ENCODE measurements around the gene GLUD2. TPM values are rescaled to one million over a fixed set of nuclear protein-coding genes. Genes with fewer than 3 reads are reported as not detected.
"Not testable (repeated sequence)": the region's sequence is repeated elsewhere in the genome, so short reads cannot be mapped to it uniquely, and the experiment has no call there.

Gene GLUD2
- total RNA-seq, 6 experiments from 2014 or later = 3.2 to 8.5 (median 5.9) TPM

DNA sequence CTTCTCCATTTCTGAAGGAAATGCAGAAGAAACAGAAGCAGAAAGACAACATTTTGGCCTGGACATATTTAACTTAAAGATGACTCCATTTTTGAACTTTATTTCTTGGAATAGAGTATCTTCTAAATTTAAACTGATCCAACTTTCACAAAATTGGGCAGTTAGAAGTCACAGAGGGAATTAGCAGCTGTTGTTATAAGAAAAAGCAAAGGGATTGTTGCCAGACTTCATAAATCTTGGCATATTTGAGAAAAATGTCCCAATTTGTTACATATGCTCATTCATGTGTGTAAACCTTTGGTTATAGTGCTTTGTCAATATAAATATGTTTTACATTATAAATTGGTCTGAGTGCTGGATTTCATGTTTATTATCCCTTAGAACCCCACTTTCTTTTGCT lies 3.4 kb downstream of the GLUD2 start:
- no peak overlapping the region for H3K27ac ChIP-seq
- intact Hi-C loops (cut with DNase I) = no loop called here
- DNase-seq (no peak), ATAC-seq (no peak)
- no peaks in the 10 kb centered on the region for H3K9me3 ChIP-seq
- H3K36me3 ChIP-seq = no peaks in the 10 kb centered on the region
- TF ChIP-seq, protein P1, sequence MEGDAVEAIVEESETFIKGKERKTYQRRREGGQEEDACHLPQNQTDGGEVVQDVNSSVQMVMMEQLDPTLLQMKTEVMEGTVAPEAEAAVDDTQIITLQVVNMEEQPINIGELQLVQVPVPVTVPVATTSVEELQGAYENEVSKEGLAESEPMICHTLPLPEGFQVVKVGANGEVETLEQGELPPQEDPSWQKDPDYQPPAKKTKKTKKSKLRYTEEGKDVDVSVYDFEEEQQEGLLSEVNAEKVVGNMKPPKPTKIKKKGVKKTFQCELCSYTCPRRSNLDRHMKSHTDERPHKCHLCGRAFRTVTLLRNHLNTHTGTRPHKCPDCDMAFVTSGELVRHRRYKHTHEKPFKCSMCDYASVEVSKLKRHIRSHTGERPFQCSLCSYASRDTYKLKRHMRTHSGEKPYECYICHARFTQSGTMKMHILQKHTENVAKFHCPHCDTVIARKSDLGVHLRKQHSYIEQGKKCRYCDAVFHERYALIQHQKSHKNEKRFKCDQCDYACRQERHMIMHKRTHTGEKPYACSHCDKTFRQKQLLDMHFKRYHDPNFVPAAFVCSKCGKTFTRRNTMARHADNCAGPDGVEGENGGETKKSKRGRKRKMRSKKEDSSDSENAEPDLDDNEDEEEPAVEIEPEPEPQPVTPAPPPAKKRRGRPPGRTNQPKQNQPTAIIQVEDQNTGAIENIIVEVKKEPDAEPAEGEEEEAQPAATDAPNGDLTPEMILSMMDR (IDR thresholded peaks at IDR 0.05) = no peak
- TF ChIP-seq POLR2A (IDR thresholded peaks at IDR 0.05) = no peak
- H3K27me3 ChIP-seq = no peaks in the 10 kb centered on the region
- no peaks in the 10 kb centered on the region for H3K4me1 ChIP-seq
- no peak overlapping the region for H3K4me3 ChIP-seq

DNA sequence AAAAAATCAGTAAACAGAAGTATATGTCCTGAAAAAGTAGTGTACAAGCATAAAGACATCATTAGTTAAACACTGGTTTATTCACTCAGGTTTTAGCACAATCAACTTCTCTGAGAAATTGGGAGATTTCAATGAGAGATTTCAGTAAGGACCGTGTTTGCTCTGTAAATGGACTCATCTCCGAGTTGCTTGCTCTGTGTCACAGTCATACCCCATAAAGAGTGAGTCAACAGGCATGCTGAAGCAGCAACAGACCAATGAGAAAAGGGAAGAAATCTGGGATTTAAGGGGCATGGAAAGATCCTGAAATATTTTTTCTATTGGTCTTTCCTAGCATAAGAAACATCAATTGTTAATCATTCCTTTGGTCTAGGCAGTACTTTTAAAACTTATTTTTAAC lies 4.7 kb downstream of the GLUD2 start:
- DNase-seq (no peak), ATAC-seq (no peak)
- H3K27ac ChIP-seq = no peak overlapping the region
- no peaks in the 10 kb centered on the region for H3K9me3 ChIP-seq
- H3K27me3 ChIP-seq = no peaks in the 10 kb centered on the region
- no peaks in the 10 kb centered on the region for H3K36me3 ChIP-seq
- H3K4me3 ChIP-seq = no peak overlapping the region
- no peaks in the 10 kb centered on the region for H3K4me1 ChIP-seq
- intact Hi-C loops (cut with DNase I) = no loop called here
- TF ChIP-seq POLR2A (IDR thresholded peaks at IDR 0.05) = no peak
- TF ChIP-seq, protein P1 (IDR thresholded peaks at IDR 0.05) = no peak
- 49% methylated on average over 2 of the region's 2 CpGs for WGBS (ENCODE audit: insufficient coverage, low coverage, low lambda C conversion rate, missing lambda C conversion rate)

DNA sequence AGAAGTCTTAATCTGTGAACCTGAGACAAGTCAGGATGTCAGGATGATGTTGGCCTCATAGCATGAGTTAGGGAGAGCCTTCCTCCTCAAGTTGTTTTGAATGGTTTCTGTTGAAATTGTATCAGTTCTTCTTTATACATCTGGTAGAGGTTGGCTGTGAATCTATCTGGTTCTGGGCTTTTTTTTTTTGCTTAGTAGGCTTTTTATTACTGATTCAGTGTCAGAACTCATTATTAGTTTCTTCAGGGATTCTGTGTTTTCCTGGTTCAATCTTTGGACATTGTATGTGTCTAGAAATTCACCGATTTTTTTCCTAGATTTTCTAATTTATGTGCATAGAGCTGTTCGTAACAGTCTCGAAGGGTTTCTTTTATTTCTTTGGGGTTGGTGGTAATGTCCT lies 14.9 kb downstream of the GLUD2 start:
- no peak for ATAC-seq
- no peak for TF ChIP-seq POLR2A (IDR thresholded peaks at IDR 0.05)
- TF ChIP-seq, protein P1 (IDR thresholded peaks at IDR 0.05) = no peak
- WGBS (ENCODE audit: insufficient coverage, low coverage, low lambda C conversion rate, missing lambda C conversion rate) = 78% methylated on average over 3 of the region's 3 CpGs
- no peak for DNase-seq
- intact Hi-C loops (cut with DNase I) = no loop called here
- no peaks in the 10 kb centered on the region for H3K9me3 ChIP-seq
- no peaks in the 10 kb centered on the region for H3K4me1 ChIP-seq
- no peaks in the 10 kb centered on the region for H3K27me3 ChIP-seq
- H3K4me3 ChIP-seq = no peak overlapping the region
- no peak overlapping the region for H3K27ac ChIP-seq
- no peaks in the 10 kb centered on the region for H3K36me3 ChIP-seq

DNA sequence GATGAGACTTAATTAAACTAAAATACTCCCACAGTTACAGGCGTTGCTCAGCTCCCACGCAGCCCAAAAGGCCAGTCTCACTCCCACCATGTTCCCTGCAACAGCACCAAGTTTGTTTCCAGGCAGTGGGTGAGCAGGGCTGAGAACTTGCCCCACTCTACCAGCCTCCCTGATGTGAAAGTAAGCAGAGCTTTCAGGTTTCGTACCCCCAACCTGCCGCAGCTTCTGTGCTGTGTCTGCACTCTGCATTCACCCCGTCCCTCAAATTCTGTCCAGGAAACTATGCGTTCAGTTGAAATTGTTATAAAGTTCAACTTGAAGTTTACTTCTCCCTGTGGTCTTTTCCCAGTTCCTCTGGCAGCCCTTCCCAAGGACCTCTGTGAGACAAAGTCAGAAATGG lies 17.2 kb downstream of the GLUD2 start:
- no peak for TF ChIP-seq POLR2A (IDR thresholded peaks at IDR 0.05)
- TF ChIP-seq, protein P1 (IDR thresholded peaks at IDR 0.05) = no peak
- Histone ChIP-seq H3K27ac (no peak overlapping the region), H3K4me1 (no peaks in the 10 kb centered on the region), H3K9me3 (no peaks in the 10 kb centered on the region), H3K4me3 (no peak overlapping the region), H3K36me3 (no peaks in the 10 kb centered on the region), H3K27me3 (no peaks in the 10 kb centered on the region)
- ATAC-seq = no peak
- intact Hi-C loops (cut with DNase I) = no loop called here
- DNase-seq = no peak
- WGBS (ENCODE audit: insufficient coverage, low coverage, low lambda C conversion rate, missing lambda C conversion rate) = 64% methylated on average over 6 of the region's 6 CpGs

DNA sequence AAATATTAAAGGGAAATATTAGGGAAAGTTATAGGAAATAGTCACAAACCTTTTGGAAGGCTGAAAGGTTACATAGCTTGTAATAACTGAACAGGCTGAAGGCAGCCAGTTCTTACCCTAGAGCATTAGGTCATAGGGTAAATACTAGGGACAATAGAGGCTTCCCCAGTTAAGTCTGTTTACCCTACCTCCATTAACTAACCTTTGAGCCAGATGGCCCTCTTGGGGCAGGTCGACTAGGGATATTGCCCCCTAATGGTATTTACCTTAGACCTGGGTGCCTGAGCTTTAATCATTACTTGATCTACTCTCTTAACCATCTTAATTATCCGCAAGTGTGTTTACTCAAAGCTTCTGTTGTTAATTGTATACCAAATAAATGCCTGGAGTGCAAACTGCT lies 36.8 kb downstream of the GLUD2 start:
- H3K27me3 ChIP-seq; H3K4me1 ChIP-seq; H3K36me3 ChIP-seq; H3K27ac ChIP-seq; DNase-seq; H3K9me3 ChIP-seq; H3K4me3 ChIP-seq; intact Hi-C loops (cut with DNase I); ATAC-seq: not testable (repeated sequence)
- WGBS (ENCODE audit: insufficient coverage, low coverage, low lambda C conversion rate, missing lambda C conversion rate) = 20% methylated on average over 2 of the region's 2 CpGs

Data from right lobe of liver (tissue), 6 donors.